Thyroid gland (tissue), 4 donors: ENCODE results near the gene BNC1.
"Not testable (repeated sequence)": the region's sequence is repeated elsewhere in the genome, so short reads cannot be mapped to it uniquely, and the experiment has no call there.

ENCODE experiments used
- CTCF ChIP-seq, 6 experiments: fragments of 200-600 bp in 3 of 6; fragments of 450-650 bp in 3 of 6; sonication (generic) in 3 of 6; IDR thresholded peaks; one replicate each; pipeline ENCODE4 v1.5.1; 2016 to 2019; ENCODE audit warnings: antibody characterized with exemption in 6 of 6, mild to moderate bottlenecking in 2 of 6, inconsistent platforms in 1 of 6, moderate library complexity in 1 of 6
- POLR2A ChIP-seq, 2 donors: fragments of 450-650 bp; IDR thresholded peaks; one replicate each; pipeline ENCODE4 v1.6.1; 2017; ENCODE audit warnings: antibody characterized with exemption in 2 of 2, mild to moderate bottlenecking in 2 of 2, moderate library complexity in 1 of 2

GRCh38 chr15:83262181-83262580 is 22.3 kb downstream of the BNC1 start:
- not testable (repeated sequence) for TF ChIP-seq CTCF, POLR2A (IDR thresholded peaks at IDR 0.05)
